NCI-H69 (cell line): ENCODE measurements around the gene FBRSL1.
"Not testable (repeated sequence)": the region's sequence is repeated elsewhere in the genome, so short reads cannot be mapped to it uniquely, and the experiment has no call there.

Experiments
- DNase-seq: peaks from one replicate; lab custom pipeline; 2025; lab: John Stamatoyannopoulos, UW

Gene FBRSL1

GRCh38 chr12:132453361-132454192 is 36.4 kb upstream of the FBRSL1 start:
- DNase-seq: no peak

- DNase-seq: no peak
Measured at GRCh38 chr12:132454193-132454932, 35.6 kb upstream of the FBRSL1 start.

- DNase-seq: no peak
Measured at GRCh38 chr12:132454933-132455418, 35.0 kb upstream of the FBRSL1 start.

GRCh38 chr12:132455565-132455964 is 34.4 kb upstream of the FBRSL1 start:
- no peak for DNase-seq

- no peak for DNase-seq
Measured at GRCh38 chr12:132456186-132456943, 33.6 kb upstream of the FBRSL1 start.

- no peak for DNase-seq
Measured at GRCh38 chr12:132456944-132457495, 32.9 kb upstream of the FBRSL1 start.

- no peak for DNase-seq
Measured at GRCh38 chr12:132458441-132458840, 31.5 kb upstream of the FBRSL1 start.

GRCh38 chr12:132458846-132459641 is 30.9 kb upstream of the FBRSL1 start:
- DNase-seq: no peak

- no peak for DNase-seq
Measured at GRCh38 chr12:132460571-132460970, 29.4 kb upstream of the FBRSL1 start.

- no peak for DNase-seq
Measured at GRCh38 chr12:132461526-132461925, 28.4 kb upstream of the FBRSL1 start.

- no peak for DNase-seq
Measured at GRCh38 chr12:132462788-132463187, 27.2 kb upstream of the FBRSL1 start.

GRCh38 chr12:132463284-132463924 is 26.5 kb upstream of the FBRSL1 start:
- not testable (repeated sequence) for DNase-seq

GRCh38 chr12:132464304-132464703 is 25.6 kb upstream of the FBRSL1 start:
- DNase-seq: not testable (repeated sequence)

- DNase-seq: no peak
Measured at GRCh38 chr12:132464820-132465219, 25.1 kb upstream of the FBRSL1 start.

GRCh38 chr12:132465269-132466190 is 24.4 kb upstream of the FBRSL1 start:
- DNase-seq: peak; percentile 38

GRCh38 chr12:132466241-132467201 is 23.4 kb upstream of the FBRSL1 start:
- DNase-seq: no peak

GRCh38 chr12:132467511-132467910 is 22.4 kb upstream of the FBRSL1 start:
- DNase-seq: no peak

- peak; percentile 45 for DNase-seq
Measured at GRCh38 chr12:132469423-132469822, 20.5 kb upstream of the FBRSL1 start.
